Measurements from ENCODE around the gene OVAAL. TPM values are rescaled to one million over a fixed set of nuclear protein-coding genes. Genes with fewer than 3 reads are reported as not detected.

Gene OVAAL
- total and polyA plus RNA-seq, 2 experiments from 2014 or later: not detected

GRCh38 chr1:180515857-180516388 lies 42.8 kb upstream of the OVAAL start:
- H4K20me1 ChIP-seq (ENCODE audit: insufficient read depth): no peaks in the 10 kb centered on the region
- H3F3A ChIP-seq (ENCODE audit: insufficient read depth): no peaks in the 10 kb centered on the region
- peak overlapping the region; percentile 45 for H3K27ac ChIP-seq
- H3K9me2 ChIP-seq (ENCODE audit: insufficient read depth): no peaks in the 10 kb centered on the region
- 14 to 16% methylated on average over 8 of the region's 8 CpGs for WGBS, 2 experiments (ENCODE audit: low coverage in 1 of 2, low lambda C conversion rate in 2 of 2, missing lambda C conversion rate in 2 of 2)
- H3K4me3 ChIP-seq: no peak overlapping the region
- peak overlapping the region; percentile 43 for H3K9ac ChIP-seq
- TF ChIP-seq EZH2phosphoT487 (IDR thresholded peaks at IDR 0.05; ENCODE audit: insufficient read depth, low read depth) (no peak), EZH2 (IDR thresholded peaks at IDR 0.05; ENCODE audit: insufficient read depth, poor library complexity, severe bottlenecking) (no peak)
- H3K4me1 ChIP-seq (ENCODE audit: insufficient read depth): peaks cover 12% of the 10 kb centered on the region
- no peaks in the 10 kb centered on the region for H3K27me3 ChIP-seq (replicated peaks; ENCODE audit: insufficient read depth)
- DNase-seq: peak; percentile 85
- no peaks in the 10 kb centered on the region for H3K9me3 ChIP-seq (ENCODE audit: low read depth)
- H3K36me3 ChIP-seq (ENCODE audit: low read depth): no peaks in the 10 kb centered on the region
- no peaks in the 10 kb centered on the region for H3K79me2 ChIP-seq (ENCODE audit: insufficient read depth)
- in situ Hi-C loops (cut with MboI): no loop called here
- H3K4me2 ChIP-seq (ENCODE audit: unreplicated experiment): peak overlapping the region; percentile 7
- H2AFZ ChIP-seq: peak overlapping the region; percentile 84

DNA sequence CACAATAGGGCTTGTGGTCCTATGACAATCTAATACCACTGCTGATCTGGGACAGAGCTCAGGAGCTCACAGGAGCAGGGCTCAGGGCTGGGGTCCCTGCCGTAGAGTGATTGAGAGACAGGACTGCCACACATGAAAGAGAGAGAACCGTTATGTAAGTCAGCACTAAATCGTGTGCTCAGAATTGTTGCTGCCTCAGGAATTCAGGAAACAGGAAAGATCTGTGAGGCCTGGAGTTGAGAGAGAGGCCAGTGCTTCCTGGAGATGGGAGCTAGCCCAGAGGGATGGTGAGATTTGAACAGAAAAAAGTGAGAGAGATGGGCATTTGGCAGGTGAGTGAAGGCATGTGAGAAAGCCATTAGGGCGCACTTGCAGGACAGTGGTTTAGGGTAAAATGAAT lies 38.9 kb upstream of the OVAAL start:
- in situ Hi-C loops (cut with MboI): loop anchor here (10.0 kb wide), 1 partner anchor 645 kb away; no protein-coding TSS in a partner anchor
- Histone ChIP-seq H3F3A (ENCODE audit: insufficient read depth) (no peaks in the 10 kb centered on the region), H3K4me2 (ENCODE audit: unreplicated experiment) (no peak overlapping the region)

GRCh38 chr1:180521474-180522212 lies 37.1 kb upstream of the OVAAL start:
- H4K20me1 ChIP-seq (ENCODE audit: insufficient read depth): no peaks in the 10 kb centered on the region
- no peak for TF ChIP-seq EZH2 (IDR thresholded peaks at IDR 0.05; ENCODE audit: insufficient read depth, poor library complexity, severe bottlenecking)
- TF ChIP-seq EZH2phosphoT487 (IDR thresholded peaks at IDR 0.05; ENCODE audit: insufficient read depth, low read depth): no peak
- H3K4me1 ChIP-seq (ENCODE audit: insufficient read depth): peaks cover 4% of the 10 kb centered on the region; the same call in 1 of the 2 replicates
- in situ Hi-C loops (cut with MboI): loop anchor here (10.0 kb wide), 1 partner anchor 643 kb away; no protein-coding TSS in a partner anchor
- no peak overlapping the region for H3K27ac ChIP-seq
- peak; percentile 23 for DNase-seq
- no peaks in the 10 kb centered on the region for H3K9me3 ChIP-seq (ENCODE audit: low read depth)
- no peaks in the 10 kb centered on the region for H3F3A ChIP-seq (ENCODE audit: insufficient read depth)
- H3K4me2 ChIP-seq (ENCODE audit: unreplicated experiment): no peak overlapping the region
- no peaks in the 10 kb centered on the region for H3K9me2 ChIP-seq (ENCODE audit: insufficient read depth)
- WGBS, 2 experiments (ENCODE audit: low coverage in 1 of 2, low lambda C conversion rate in 2 of 2, missing lambda C conversion rate in 2 of 2): 50 to 52% methylated on average over 9 of the region's 9 CpGs
- no peaks in the 10 kb centered on the region for H3K79me2 ChIP-seq (ENCODE audit: insufficient read depth)
- no peak overlapping the region for H3K4me3 ChIP-seq
- no peaks in the 10 kb centered on the region for H3K36me3 ChIP-seq (ENCODE audit: low read depth)
- no peak overlapping the region for H2AFZ ChIP-seq
- no peak overlapping the region for H3K9ac ChIP-seq
- no peaks in the 10 kb centered on the region for H3K27me3 ChIP-seq (replicated peaks; ENCODE audit: insufficient read depth)

More for the DNA sequence above, 38.9 kb upstream of the OVAAL start:
- Histone ChIP-seq H3K9me3 (ENCODE audit: low read depth) (no peaks in the 10 kb centered on the region), H4K20me1 (ENCODE audit: insufficient read depth) (no peaks in the 10 kb centered on the region), H3K27ac (no peak overlapping the region), H3K9me2 (ENCODE audit: insufficient read depth) (no peaks in the 10 kb centered on the region), H3K79me2 (ENCODE audit: insufficient read depth) (no peaks in the 10 kb centered on the region), H3K27me3 (replicated peaks; ENCODE audit: insufficient read depth) (no peaks in the 10 kb centered on the region), H3K9ac (no peak overlapping the region), H2AFZ (0 out of 2 replicates have a peak overlapping the region, but pooled peaks have one; percentile 34), H3K4me3 (no peak overlapping the region), H3K36me3 (ENCODE audit: low read depth) (no peaks in the 10 kb centered on the region), H3K4me1 (ENCODE audit: insufficient read depth) (peaks cover 12% of the 10 kb centered on the region)
- 54 to 61% methylated on average over 4 of the region's 4 CpGs for WGBS, 2 experiments (ENCODE audit: low coverage in 1 of 2, low lambda C conversion rate in 2 of 2, missing lambda C conversion rate in 2 of 2)
- TF ChIP-seq EZH2 (IDR thresholded peaks at IDR 0.05; ENCODE audit: insufficient read depth, poor library complexity, severe bottlenecking): no peak
- TF ChIP-seq EZH2phosphoT487 (IDR thresholded peaks at IDR 0.05; ENCODE audit: insufficient read depth, low read depth): no peak
- no peak for DNase-seq

- in situ Hi-C loops (cut with MboI): loop anchor here (10.0 kb wide), 1 partner anchor 643 kb away; no protein-coding TSS in a partner anchor
- Histone ChIP-seq H3K27me3 (replicated peaks; ENCODE audit: insufficient read depth) (no peaks in the 10 kb centered on the region), H3K9me2 (ENCODE audit: insufficient read depth) (no peaks in the 10 kb centered on the region), H3K9me3 (ENCODE audit: low read depth) (no peaks in the 10 kb centered on the region), H3F3A (ENCODE audit: insufficient read depth) (no peaks in the 10 kb centered on the region), H3K4me1 (ENCODE audit: insufficient read depth) (0 out of 2 replicates have a peak, but pooled peaks cover under 1% of the 10 kb centered on the region), H4K20me1 (ENCODE audit: insufficient read depth) (no peaks in the 10 kb centered on the region), H2AFZ (no peak overlapping the region), H3K27ac (no peak overlapping the region), H3K79me2 (ENCODE audit: insufficient read depth) (no peaks in the 10 kb centered on the region), H3K9ac (no peak overlapping the region), H3K4me3 (no peak overlapping the region), H3K36me3 (ENCODE audit: low read depth) (no peaks in the 10 kb centered on the region), H3K4me2 (ENCODE audit: unreplicated experiment) (no peak overlapping the region)
- WGBS, 2 experiments (ENCODE audit: low coverage in 1 of 2, low lambda C conversion rate in 2 of 2, missing lambda C conversion rate in 2 of 2): 87% methylated on average over 7 of the region's 7 CpGs
- no peak for DNase-seq
- TF ChIP-seq EZH2phosphoT487 (IDR thresholded peaks at IDR 0.05; ENCODE audit: insufficient read depth, low read depth) (no peak), EZH2 (IDR thresholded peaks at IDR 0.05; ENCODE audit: insufficient read depth, poor library complexity, severe bottlenecking) (no peak)
Measured at GRCh38 chr1:180522213-180522515, 36.6 kb upstream of the OVAAL start.
